Esophagus (tissue), 2 donors: ENCODE data around the gene CDON. TPM values are rescaled to one million over a fixed set of nuclear protein-coding genes. Genes with fewer than 3 reads are reported as not detected.
"Not testable (repeated sequence)": the region's sequence is repeated elsewhere in the genome, so short reads cannot be mapped to it uniquely, and the experiment has no call there.

Source experiments
- H3K27ac ChIP-seq, 2 donors: one replicate each; pipeline ENCODE4 v1.5.1; 2013; ENCODE audit warnings: low read depth in 2 of 2, mild to moderate bottlenecking in 2 of 2, inconsistent platforms in 1 of 2, low read length in 1 of 2, moderate library complexity in 1 of 2
- H3K27me3 ChIP-seq, 2 donors: one replicate each; pipeline ENCODE4 v1.6.1; 2013; ENCODE audit warnings: low read length in 2 of 2, control low read depth in 1 of 2, mild to moderate bottlenecking in 1 of 2; ENCODE audit not compliant: insufficient read depth in 2 of 2, control insufficient read depth in 1 of 2
- H3K36me3 ChIP-seq, 2 donors: one replicate each; pipeline ENCODE4 v1.6.1; 2013; ENCODE audit warnings: low read length in 1 of 2; ENCODE audit not compliant: control insufficient read depth in 2 of 2, insufficient read depth in 2 of 2
- H3K4me1 ChIP-seq, 2 donors: one replicate each; pipeline ENCODE4 v1.6.1; 2013; ENCODE audit warnings: low read length in 1 of 2; ENCODE audit not compliant: control insufficient read depth in 2 of 2, insufficient read depth in 2 of 2
- H3K4me3 ChIP-seq, 2 donors: one replicate each; pipeline ENCODE4 v1.5.1; 2013; ENCODE audit warnings: low read length in 2 of 2, mild to moderate bottlenecking in 2 of 2, low read depth in 1 of 2, moderate library complexity in 1 of 2
- H3K9me3 ChIP-seq, 2 donors: one replicate each; pipeline ENCODE4 v1.6.1; 2013; ENCODE audit warnings: mild to moderate bottlenecking in 2 of 2, low read depth in 1 of 2, low read length in 1 of 2, moderate library complexity in 1 of 2; ENCODE audit not compliant: control insufficient read depth in 2 of 2, insufficient read depth in 1 of 2
- WGBS, 2 donors: extraction: QIAGEN DNeasy Blood & Tissue Kit; methylation state at CpG; one replicate each; pipeline ENCODE4 v1.1.7; 2013; 5-methylcytosine and 5-hydroxymethylcytosine counted together
- polyA plus RNA-seq, 2 donors: library from polyadenylated mRNA; stranded (reverse); fragments of 200-250 nt; gene quantifications; one replicate each; pipeline ENCODE4 v1.2.3, GENCODE V29; 2013
- donor health status: healthy with polysubstance abuse.
- donor health status: Bipolar disorder and iron deficiency.

CDON gene
- polyA plus RNA-seq, 2 donors, result 0.61 TPM

- Histone ChIP-seq H3K4me1 (no peaks in the 10 kb centered on the region), H3K27me3 (no peaks in the 10 kb centered on the region), H3K4me3 (no peak overlapping the region), H3K9me3 (no peaks in the 10 kb centered on the region), H3K36me3 (no peaks in the 10 kb centered on the region), H3K27ac (no peak overlapping the region)
- 48 to 62% methylated on average over 6 of the region's 6 CpGs for WGBS, 2 donors
Measured at GRCh38 chr11:125925247-125925740, 137.4 kb downstream of the CDON start.

GRCh38 chr11:125924384-125925007 lies 138.2 kb downstream of the CDON start:
- H3K9me3 ChIP-seq, result no peaks in the 10 kb centered on the region
- H3K4me1 ChIP-seq, result no peaks in the 10 kb centered on the region
- no peak overlapping the region for H3K27ac ChIP-seq
- H3K36me3 ChIP-seq, result no peaks in the 10 kb centered on the region
- no peak overlapping the region for H3K4me3 ChIP-seq
- no peaks in the 10 kb centered on the region for H3K27me3 ChIP-seq
- 88 to 89% methylated on average over 9 of the region's 9 CpGs for WGBS, 2 donors

- no peaks in the 10 kb centered on the region for H3K9me3 ChIP-seq
- H3K27ac ChIP-seq, result no peak overlapping the region
- no peaks in the 10 kb centered on the region for H3K27me3 ChIP-seq
- no peaks in the 10 kb centered on the region for H3K36me3 ChIP-seq
- no peaks in the 10 kb centered on the region for H3K4me1 ChIP-seq
- no peak overlapping the region for H3K4me3 ChIP-seq
- 89 to 91% methylated on average over 8 of the region's 8 CpGs for WGBS, 2 donors
Measured at GRCh38 chr11:125923633-125924032, 139.0 kb downstream of the CDON start.

- Histone ChIP-seq H3K27me3 (no peaks in the 10 kb centered on the region), H3K36me3 (no peaks in the 10 kb centered on the region), H3K4me1 (no peaks in the 10 kb centered on the region), H3K9me3 (no peaks in the 10 kb centered on the region), H3K27ac (no peak overlapping the region), H3K4me3 (no peak overlapping the region)
- 3 to 5% methylated on average over 8 of the region's 8 CpGs for WGBS, 2 donors
Measured at GRCh38 chr11:125923012-125923579, 139.6 kb downstream of the CDON start.

GRCh38 chr11:125922156-125922555 lies 140.5 kb downstream of the CDON start:
- H3K27me3 ChIP-seq, result no peaks in the 10 kb centered on the region
- H3K36me3 ChIP-seq, result no peaks in the 10 kb centered on the region
- no peak overlapping the region for H3K27ac ChIP-seq
- no peaks in the 10 kb centered on the region for H3K4me1 ChIP-seq
- no peak overlapping the region for H3K4me3 ChIP-seq
- no peaks in the 10 kb centered on the region for H3K9me3 ChIP-seq
- 81 to 88% methylated on average over 3 of the region's 3 CpGs for WGBS, 2 donors

GRCh38 chr11:125921042-125921441 lies 141.6 kb downstream of the CDON start:
- Histone ChIP-seq H3K4me1 (no peaks in the 10 kb centered on the region), H3K27me3 (no peaks in the 10 kb centered on the region), H3K27ac (no peak overlapping the region), H3K4me3 (no peak overlapping the region), H3K9me3 (no peaks in the 10 kb centered on the region), H3K36me3 (no peaks in the 10 kb centered on the region)
- 77 to 88% methylated on average over 9 of the region's 9 CpGs for WGBS, 2 donors

GRCh38 chr11:125918140-125918840 lies 144.4 kb downstream of the CDON start:
- H3K4me3 ChIP-seq, result no peak overlapping the region
- H3K9me3 ChIP-seq, result no peaks in the 10 kb centered on the region
- no peaks in the 10 kb centered on the region for H3K27me3 ChIP-seq
- no peaks in the 10 kb centered on the region for H3K4me1 ChIP-seq
- H3K36me3 ChIP-seq, result no peaks in the 10 kb centered on the region
- no peak overlapping the region for H3K27ac ChIP-seq
- 80 to 85% methylated on average over 13 of the region's 13 CpGs for WGBS, 2 donors

- H3K27me3 ChIP-seq, result no peaks in the 10 kb centered on the region
- WGBS, 2 donors, result 71 to 80% methylated on average over 12 of the region's 12 CpGs
- H3K36me3 ChIP-seq, result no peaks in the 10 kb centered on the region
Measured at GRCh38 chr11:125916683-125917347, 145.9 kb downstream of the CDON start.

GRCh38 chr11:125914601-125915000 lies 148.1 kb downstream of the CDON start:
- H3K27ac ChIP-seq, H3K36me3 ChIP-seq, H3K27me3 ChIP-seq, H3K4me1 ChIP-seq, H3K9me3 ChIP-seq, H3K4me3 ChIP-seq: not testable (repeated sequence)
- WGBS, 2 donors, result 79 to 86% methylated on average over 3 of the region's 3 CpGs

More at GRCh38 chr11:125916683-125917347, 145.9 kb downstream of the CDON start:
- Histone ChIP-seq H3K27ac (no peak overlapping the region), H3K9me3 (no peaks in the 10 kb centered on the region), H3K4me1 (no peaks in the 10 kb centered on the region), H3K4me3 (no peak overlapping the region)
